Activated CD8-positive, alpha-beta memory T cell treated with anti-CD3 and anti-CD28 coated beads, Interleukin-2, amount 50 U/mL, for 1 hour (primary cell): Measurements from ENCODE around the gene MAP4.
"Not testable (repeated sequence)": the region's sequence is repeated elsewhere in the genome, so short reads cannot be mapped to it uniquely, and the experiment has no call there.

Experiments used
- DNase-seq: peaks from one replicate; pipeline ENCODE4 v3.0.0-alpha.2; 2020; ENCODE audit errors: extremely low read depth

Gene MAP4, protein sequence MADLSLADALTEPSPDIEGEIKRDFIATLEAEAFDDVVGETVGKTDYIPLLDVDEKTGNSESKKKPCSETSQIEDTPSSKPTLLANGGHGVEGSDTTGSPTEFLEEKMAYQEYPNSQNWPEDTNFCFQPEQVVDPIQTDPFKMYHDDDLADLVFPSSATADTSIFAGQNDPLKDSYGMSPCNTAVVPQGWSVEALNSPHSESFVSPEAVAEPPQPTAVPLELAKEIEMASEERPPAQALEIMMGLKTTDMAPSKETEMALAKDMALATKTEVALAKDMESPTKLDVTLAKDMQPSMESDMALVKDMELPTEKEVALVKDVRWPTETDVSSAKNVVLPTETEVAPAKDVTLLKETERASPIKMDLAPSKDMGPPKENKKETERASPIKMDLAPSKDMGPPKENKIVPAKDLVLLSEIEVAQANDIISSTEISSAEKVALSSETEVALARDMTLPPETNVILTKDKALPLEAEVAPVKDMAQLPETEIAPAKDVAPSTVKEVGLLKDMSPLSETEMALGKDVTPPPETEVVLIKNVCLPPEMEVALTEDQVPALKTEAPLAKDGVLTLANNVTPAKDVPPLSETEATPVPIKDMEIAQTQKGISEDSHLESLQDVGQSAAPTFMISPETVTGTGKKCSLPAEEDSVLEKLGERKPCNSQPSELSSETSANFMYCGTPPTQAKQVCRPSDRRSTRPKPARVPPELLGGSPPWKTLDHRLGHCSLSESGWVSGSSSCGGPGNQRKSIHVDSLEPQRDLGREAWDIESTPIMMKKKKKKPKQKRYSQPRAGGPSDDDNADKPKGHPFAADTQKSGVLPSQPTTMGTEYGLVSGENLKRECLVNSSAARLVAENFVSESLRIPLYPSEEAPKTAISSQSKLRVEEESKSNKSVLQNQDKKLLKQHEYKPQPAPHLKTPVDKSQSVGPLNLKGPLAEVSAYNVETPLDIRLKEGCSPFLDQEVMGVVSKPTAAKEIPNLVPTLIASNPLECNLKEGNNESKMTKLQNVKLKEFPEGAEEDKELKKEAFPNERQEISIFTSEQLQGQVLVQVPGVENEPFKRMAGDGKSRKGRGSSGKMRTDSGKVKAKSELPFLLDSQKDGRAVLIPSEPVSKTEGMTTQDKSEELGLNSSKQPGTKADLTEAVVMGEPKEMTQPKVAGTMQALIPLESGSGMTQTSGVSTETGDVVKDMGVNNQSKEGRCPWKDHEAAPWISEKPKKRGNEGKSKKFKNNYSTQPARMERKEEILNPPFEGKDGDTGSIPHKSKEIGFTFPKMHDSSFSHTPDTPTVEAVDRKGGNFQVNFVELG (N-terminal part only)

DNA sequence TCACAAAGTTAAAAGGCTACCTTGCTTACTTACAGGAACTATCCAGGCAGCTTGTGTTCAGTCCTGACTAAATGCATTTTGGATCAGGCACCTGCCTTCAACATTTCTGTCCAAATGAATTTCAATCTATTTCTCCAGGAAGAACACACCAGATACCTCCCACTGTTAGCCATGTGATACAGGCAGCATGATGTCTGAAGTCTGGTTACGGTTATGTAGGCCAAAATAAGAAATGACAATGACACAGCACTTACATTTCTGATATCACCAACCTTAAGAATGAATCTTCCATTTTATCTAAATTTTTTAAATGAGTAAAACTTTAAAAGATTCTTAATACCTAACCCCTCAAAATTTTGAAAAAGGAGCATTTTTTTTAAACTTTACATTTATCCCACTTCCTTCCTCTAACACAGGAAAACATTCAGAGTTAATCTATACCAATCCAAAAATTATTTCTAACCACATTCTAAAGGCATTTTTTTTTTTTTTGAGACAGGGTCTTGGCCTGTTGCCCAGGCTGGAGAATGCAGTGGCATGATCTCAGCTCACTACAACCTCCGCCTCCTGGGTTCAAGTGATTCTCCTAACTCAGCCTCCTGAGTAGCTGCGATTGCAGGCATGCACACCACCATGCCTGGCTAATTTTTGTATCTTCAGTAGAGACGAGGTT lies at the start of gene MAP4:
Gene MAP4 (minus strand): TSS at position 116 of the 673 bp plus-strand sequence. CDS start 17,556 bp downstream, outside the sequence.
- DNase-seq, result no peak

DNA sequence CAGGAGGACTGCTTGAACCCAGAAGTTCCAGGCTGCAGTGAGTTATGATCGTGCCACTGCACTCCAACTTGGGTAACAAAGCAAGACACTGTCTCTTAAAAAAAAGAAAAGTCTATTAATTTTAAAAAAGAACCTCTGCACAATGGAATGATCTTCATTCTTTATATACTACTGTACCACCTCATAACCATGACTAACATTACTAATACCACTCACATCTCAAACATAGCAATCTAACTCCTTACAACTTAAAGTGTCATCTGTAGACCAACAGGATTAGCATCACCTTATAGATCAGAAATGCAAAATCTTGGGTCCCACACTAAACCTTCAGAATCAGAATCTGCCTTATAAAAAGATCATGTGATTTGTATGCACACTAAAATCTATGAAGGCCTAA lies 48.8 kb upstream of the MAP4 start:
- DNase-seq, result no peak

DNA sequence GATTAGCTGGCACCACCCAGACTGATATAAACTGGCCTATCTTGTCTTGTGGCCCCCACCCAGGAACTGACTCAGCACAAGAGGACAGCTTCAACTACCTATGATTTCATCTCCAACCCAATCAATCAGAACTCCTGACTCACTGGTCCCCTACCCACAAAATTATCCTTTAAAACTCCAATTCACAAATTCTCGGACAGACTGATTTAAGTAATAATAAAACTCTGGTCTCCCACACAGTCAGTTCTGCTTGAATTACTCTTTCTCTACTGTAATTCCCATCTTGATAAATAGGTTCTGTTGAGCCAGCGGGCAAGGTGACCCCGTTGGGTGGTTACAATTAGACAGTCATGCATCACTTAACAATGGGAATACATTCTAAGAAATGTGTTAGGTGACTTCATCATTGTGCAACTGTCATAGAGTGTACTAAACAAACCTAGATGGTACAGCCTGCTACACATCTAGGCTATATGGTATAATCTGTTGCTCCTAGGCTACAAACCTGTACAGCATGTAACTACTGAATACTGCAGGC lies 48.1 kb upstream of the MAP4 start:
- no peak for DNase-seq

DNA sequence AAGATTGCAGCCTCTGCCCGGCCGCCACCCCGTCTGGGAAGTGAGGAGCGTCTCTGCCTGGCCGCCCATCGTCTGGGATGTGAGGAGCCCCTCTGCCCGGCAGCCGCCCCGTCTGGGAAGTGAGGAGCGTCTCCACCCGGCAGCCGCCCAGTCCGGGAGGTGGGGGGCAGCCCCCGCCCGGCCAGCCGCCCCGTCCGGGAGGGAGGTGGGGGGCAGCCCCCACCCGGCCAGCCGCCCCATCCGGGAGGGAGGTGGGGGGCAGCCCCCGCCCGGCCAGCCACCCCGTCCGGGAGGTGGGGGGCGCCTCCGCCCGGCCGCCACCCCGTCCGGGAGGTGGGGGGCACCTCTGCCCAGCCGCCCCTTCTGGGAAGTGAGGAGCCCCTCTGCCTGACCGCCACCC lies 45.4 kb upstream of the MAP4 start:
- not testable (repeated sequence) for DNase-seq

DNA sequence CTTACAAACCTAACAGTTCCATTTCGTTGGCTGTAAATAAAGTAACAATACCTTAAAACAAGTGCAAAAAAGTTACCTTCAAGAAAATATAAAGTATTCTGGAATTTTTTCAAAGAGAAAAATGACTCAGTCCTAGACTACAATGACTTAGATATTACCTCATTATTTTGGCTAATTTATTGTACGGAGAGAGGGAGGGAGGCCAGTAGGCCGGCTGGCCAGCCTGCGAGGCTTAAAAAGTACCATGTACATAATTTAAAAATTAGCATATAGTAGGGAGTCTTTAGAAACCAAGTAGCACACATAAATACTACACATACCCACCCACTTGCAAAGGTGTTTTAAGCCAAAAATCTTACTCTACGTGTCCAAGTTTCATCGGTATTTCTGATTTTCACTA lies 41.9 kb upstream of the MAP4 start:
- no peak for DNase-seq

DNA sequence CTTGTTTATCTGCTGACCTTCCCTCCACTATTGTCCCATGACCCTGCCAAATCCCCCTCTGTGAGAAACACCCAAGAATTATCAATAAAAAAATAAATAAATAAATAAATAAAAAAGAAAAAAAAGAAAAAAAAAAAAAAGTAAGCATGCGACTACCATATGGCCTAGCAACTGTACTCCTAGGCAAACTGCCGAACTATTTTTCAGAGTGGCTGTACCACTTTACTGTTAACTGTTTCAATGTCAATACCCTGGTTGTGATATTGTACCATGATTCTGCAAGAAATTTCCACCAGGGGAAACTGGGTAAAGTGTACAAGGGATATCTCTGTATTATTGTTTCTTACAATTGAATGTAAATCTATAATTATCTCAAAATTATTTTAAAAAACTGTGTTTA lies 41.3 kb upstream of the MAP4 start:
- no peak for DNase-seq

DNA sequence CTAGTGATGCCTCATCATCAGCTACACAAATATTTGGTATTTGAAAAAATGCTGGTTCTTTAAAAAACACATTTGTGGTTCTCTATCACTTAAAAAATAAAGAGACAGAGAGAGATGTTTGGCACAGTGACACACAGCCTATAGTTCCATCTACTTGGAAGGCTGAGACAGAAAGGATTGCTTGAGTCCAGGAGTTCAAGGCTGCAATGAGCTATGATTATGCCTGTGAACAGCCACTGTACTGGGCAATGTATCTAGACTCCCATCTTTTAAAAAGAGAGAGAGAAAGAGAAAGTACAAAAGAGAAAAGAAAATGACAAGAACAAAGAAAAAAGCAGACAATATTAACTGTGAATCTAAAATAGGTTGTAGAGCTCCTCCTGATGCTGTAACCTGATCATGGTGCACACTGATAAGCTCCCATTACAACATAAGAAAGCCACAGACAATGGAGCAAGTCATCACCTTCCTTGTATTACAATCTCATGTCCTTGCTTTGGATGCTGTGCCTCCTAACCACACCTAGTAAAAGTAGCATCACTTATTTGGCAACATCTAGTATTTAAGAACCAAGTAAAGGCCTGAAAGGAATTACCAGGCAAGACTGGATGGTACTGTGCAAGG lies 31.7 kb upstream of the MAP4 start:
- no peak for DNase-seq

DNA sequence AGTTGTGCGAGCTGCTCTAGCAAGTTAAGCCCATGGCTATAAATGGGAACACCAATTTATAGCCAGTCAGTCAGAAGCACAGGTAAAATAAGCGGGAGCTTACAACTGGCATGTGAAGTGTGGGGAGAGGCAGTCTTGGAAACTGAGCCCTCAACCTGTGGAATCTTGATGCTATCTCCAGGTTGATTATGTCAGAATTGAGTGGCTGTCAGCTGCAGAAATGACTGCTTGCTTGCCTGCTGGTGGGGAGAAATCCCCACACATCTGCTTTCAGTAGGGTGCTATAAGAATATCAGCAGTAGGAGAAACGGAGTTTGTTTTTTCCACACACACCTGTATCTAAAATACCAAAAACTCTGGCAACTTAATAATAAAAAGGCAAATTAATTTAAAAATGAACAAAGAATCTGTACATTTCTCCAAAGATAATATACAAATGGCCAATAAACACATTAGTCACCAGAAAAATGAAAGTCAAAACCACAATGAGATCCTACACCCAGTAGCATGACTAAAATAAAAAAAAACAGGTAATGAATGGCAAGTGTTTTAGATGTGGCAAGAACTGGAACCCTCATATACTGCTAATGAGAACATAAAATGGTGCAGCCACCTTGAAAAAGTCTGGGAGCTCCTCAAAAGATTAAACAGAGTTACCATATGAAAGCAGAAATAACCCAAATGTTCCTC lies 26.0 kb upstream of the MAP4 start:
- DNase-seq, result no peak

DNA sequence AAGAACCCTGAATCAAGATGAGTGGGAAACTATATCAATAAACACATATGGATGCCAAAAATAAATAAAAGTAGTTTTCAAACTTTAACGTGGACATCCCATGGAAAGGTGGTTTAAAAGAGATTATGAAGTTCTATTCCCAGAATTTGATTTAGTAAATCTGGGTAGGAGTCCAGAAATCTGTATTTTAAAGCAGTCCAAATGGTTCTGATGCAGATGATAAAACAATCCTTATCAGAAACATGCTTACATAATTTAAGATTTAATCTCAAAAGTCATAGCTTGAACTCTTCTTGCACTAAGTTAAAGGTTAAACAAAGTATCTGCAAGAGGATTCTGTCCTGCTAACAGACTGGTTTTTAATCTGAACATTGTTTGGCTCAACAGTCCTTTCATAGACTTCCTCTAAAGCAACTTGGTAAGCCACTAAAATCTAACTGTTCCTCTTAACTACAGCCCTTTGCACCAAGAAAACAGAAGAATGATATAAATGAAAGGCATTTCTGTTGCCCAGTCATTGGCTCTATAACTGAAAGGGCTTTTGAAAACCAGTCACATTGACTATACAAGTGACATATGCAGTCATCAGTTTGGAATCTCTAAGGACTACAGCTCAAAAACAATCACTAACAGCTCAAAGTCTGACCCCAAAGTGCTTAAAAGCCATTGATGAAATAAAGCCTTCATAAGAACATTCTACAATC lies 23.4 kb upstream of the MAP4 start:
- DNase-seq, result no peak

DNA sequence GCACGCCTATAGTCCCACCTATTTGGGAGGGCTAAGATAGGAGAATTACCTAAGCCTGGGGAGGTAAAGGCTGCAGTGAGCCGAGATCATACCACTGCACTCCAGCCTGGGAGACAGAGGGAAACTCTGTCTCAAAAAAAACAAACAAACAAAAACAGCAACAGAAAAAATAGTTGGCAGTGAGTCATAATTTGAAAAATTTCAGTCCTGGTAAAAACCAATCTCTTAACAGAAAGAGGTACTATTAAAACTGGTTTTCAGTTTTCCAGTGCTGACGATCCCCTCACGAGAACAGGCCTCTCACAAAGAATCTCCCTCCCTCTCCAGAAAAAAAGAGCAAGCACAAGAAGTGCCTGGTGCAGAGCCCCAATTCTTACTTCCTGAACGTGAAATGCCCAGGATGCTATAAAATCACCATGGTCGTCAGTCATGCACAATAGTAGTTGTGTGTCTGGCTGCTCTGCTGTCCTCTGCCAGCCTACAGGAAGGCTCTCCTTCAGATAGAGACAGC lies 22.8 kb upstream of the MAP4 start:
- DNase-seq, result no peak

DNA sequence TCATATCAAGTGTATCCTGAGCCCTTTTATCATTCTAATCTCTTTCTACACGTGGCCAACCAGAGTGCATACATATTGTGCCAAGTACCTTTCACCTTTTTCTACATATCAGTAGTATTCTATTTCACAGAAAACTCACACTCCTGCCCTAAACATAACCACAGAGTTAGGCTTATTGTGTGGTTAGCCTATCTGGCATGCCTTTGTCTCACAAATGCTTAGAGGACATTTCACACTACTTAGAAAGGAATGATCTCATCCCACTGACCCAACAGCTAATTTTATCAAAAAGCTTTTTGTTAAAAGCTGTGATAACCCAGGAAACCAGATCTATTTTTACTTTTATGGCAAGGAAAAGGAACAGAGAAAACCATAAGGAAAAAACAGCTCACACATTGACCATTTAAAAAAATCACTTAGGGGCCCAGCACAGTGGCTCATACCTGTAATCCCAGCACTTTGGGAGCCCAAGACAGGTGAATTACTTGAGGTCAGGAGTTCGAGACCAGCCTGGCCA lies 17.8 kb upstream of the MAP4 start:
- no peak for DNase-seq

DNA sequence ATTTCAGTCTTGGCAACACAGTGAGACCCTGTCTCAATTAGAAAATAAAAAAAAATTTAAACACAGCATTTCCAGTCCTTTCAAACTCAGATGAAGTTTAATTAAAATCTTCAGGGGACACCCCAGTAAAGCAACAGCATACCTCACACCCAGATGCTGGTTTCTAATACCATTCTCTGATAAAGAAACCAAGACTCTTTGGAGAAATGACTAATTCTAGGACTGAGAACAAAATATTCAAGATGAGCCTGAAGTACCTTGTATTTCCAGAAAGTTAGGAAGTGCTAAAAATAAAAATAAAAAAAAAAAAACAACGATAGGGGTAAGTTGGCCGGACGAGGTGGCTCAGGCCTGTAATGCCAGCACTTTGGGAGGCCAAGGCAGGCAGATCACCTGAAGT lies 14.0 kb upstream of the MAP4 start:
- DNase-seq, result no peak

DNA sequence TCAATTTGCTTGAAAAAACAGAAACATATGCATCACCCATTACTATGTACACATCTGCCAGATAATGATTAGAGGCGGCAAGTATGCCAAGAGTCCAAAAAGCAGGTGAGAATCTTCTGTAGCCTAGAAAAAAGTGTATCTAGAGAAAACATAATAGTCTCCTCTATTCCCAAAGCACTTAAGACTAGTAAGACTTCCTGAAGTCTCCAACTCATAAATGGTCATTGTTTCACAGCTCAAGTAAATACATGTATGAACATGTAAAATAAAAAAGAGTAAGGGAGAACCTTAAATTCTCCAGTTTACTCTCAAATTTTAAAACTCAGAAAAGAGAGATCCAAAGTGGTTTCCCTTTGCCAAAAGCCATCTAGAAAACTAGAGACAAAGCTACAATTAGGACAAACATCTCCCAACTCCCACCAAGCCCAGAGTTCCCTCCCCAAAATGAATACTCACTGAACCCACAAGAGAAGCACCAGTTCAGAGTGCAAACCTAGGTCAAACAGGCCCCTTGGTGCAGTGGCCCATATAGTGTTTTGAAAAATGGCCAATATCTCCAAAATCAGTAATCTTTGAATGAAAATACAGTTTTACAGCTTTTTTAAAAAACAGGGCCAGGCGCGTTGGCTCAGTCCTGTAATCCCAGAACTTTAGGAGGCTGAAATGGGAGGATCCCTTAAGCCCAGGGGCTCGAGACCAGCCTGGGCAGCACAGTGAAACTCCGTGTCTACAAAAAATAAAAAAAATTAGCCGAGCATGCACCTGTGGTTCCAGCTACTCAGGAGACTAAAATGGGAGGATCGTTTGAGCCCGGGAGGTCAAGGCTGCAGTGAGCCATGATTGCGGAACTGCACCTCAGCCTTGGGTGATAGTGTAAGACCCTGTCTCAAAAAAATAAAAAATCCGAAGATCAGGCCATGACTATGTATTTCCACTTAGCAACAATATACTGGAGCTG lies 11.0 kb upstream of the MAP4 start:
- no peak for DNase-seq

DNA sequence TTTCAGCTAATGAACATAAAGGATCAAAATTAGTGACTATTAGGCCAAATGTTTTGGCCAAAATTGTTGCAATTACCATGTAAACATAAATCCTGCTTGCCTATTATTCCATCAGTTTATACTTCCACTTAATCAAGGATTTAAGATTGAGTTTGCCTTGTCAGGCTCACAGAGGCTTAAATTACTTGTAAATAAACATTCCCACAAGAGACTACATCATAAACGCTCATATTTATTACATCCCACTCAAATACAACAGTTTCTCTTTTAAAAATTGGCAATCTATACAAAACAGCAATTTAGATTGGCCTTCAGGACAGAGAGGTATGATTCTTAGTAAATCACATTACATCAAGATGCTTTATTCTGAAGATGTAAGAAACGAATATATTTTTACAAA lies 9.9 kb upstream of the MAP4 start:
- no peak for DNase-seq

DNA sequence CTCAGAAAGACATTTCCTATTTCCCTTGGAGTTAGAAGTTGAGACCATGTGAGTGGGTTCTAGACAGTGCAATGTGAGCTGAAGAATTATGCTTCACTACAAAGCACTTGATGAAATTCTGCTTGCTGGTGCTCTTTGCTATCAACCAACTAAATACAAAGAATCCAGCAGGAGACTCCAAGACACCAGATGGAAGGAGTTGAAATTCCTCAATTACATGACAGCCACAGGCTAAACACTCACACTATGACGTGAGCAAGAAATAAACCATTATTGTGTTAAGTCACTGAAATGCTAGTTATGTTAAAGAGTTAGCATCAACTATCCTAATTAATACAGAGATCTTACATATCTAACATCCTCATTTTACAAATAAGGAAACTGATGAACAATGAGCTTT lies 8.2 kb upstream of the MAP4 start:
- DNase-seq, result no peak

DNA sequence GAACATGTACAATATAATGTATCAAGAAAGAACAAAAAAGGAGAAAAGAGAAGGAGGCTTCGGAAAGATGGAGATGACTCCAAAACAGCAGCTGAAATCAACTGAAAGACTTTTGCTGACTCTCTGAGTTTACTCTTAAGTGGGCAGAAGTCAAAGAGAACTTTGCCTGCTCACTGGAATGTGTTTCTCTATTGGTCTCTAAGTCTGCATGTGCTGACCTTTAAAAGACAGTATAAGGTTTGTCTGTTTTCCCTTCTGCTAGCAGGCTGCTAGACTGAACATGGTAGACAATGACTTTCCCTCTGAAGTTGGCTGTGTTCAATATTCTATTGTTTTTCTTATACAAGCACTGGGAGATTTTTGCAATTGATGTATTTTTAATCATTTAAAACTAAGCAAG lies 7.2 kb upstream of the MAP4 start:
- DNase-seq, result no peak

DNA sequence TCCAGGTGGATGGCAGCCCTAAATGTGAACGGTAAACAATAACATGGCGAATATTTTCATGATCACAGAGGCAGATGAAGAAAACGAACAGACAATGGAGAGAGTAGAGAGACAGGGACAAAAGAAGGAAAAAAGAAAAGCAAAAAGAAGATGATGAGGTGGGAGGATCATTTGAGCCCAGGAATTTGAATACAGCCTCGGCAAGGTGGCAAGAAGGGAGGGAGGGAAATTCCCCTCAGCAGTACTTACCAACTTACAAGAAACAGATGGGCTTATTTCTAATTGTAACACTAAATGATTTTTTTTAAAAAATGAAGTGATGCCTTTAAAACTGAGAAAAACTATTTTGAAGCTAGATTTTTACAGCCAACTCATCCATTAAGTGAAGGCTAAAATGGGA lies 6.0 kb upstream of the MAP4 start:
- no peak for DNase-seq

DNA sequence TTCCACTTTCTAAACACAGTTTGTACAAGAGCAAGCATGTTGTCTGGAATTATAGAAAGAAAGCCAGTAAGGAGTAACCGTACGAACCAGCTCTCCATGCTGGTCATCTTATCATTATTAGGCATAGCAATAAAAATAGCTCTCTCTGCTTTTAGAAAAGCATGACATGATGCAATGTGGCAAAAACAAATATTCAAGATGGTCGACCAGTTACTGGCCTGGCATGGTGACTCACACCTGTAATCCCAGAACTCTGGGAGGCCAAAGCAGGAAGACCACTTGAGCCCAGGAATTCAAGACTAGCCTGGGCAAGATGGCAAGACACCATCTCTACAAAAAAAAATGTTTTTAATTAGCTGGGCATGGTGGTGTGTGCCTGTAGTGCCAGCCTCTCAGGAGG lies 2.6 kb upstream of the MAP4 start:
- no peak for DNase-seq
